Mammary epithelial cell (primary cell): ENCODE data around the gene PRKN.

Experiments
- CTCF ChIP-seq, 2 donors: IDR thresholded peaks in 1 of 2; conservative IDR thresholded peaks in 1 of 2; 2 replicates each; pipeline ENCODE4 v1.5.1; 2011 to 2012; ENCODE audit warnings: inconsistent platforms in 2 of 2, low read length in 2 of 2, mild to moderate bottlenecking in 2 of 2, control low read depth in 1 of 2, low read depth in 1 of 2; ENCODE audit not compliant: insufficient read depth in 1 of 2; ENCODE audit errors: extremely low read depth in 1 of 2
- EZH2 ChIP-seq: IDR thresholded peaks from 2 replicates; pipeline ENCODE4 v1.6.1; 2012; ENCODE audit warnings: low read length, inconsistent platforms, borderline replicate concordance

GRCh38 chr6:161880056-161880455 is 847.5 kb downstream of the PRKN start:
- TF ChIP-seq CTCF (conservative IDR thresholded peaks at IDR 0.05 in 1 of 2, IDR thresholded peaks at IDR 0.05 in 1 of 2; ENCODE audit: extremely low read depth in 1 of 2, insufficient read depth in 1 of 2, low read depth in 1 of 2, low read length in 2 of 2) (no peak), EZH2 (no peak)
